GM21447 (cell line): Measurements from ENCODE around the gene SMARCC1.
"Not testable (repeated sequence)": the region's sequence is repeated elsewhere in the genome, so short reads cannot be mapped to it uniquely, and the experiment has no call there.

Experiments
- ATAC-seq: cut with Tn5 transposase; IDR thresholded peaks from one replicate; pipeline ENCODE4 v1.9.1; 2021; ENCODE audit not compliant: unreplicated experiment

Gene SMARCC1

GRCh38 chr3:47781685-47782445 is at the start of gene SMARCC1:
Gene SMARCC1, minus strand, starts transcription at chr3:47781893. Its CDS starts 96 bp downstream, at chr3:47781797.
- ATAC-seq = peak; percentile 75

GRCh38 chr3:47829482-47829881 is 47.8 kb upstream of the SMARCC1 start:
- not testable (repeated sequence) for ATAC-seq

- no peak for ATAC-seq
Observed at GRCh38 chr3:47825590-47825989, 43.9 kb upstream of the SMARCC1 start.

- peak; percentile 93 for ATAC-seq
Observed at GRCh38 chr3:47824541-47825473, 43.1 kb upstream of the SMARCC1 start.

GRCh38 chr3:47817609-47818008 is 35.9 kb upstream of the SMARCC1 start:
- ATAC-seq = no peak

- ATAC-seq = no peak
Observed at GRCh38 chr3:47813551-47814177, 32.0 kb upstream of the SMARCC1 start.

- no peak for ATAC-seq
Observed at GRCh38 chr3:47804577-47804976, 22.9 kb upstream of the SMARCC1 start.

GRCh38 chr3:47803480-47804025 is 21.9 kb upstream of the SMARCC1 start:
- no peak for ATAC-seq

GRCh38 chr3:47802734-47803479 is 21.2 kb upstream of the SMARCC1 start, which contains the start of gene DHX30:
Gene DHX30, plus strand, starts transcription at chr3:47803138. Its CDS starts 7,546 bp downstream, at chr3:47810684.
- ATAC-seq = peak; percentile 90

GRCh38 chr3:47799733-47800132 is 18.0 kb upstream of the SMARCC1 start:
- no peak for ATAC-seq

GRCh38 chr3:47794544-47794943 is 12.9 kb upstream of the SMARCC1 start:
- ATAC-seq = no peak

GRCh38 chr3:47792699-47793098 is 11.0 kb upstream of the SMARCC1 start:
- no peak for ATAC-seq

- ATAC-seq = no peak
Observed at GRCh38 chr3:47791193-47791855, 9.6 kb upstream of the SMARCC1 start.

- no peak for ATAC-seq
Observed at GRCh38 chr3:47783673-47784072, 2.0 kb upstream of the SMARCC1 start.

GRCh38 chr3:47782446-47783308 is 984 bp upstream of the SMARCC1 start:
- ATAC-seq = no peak

- peak; percentile 32 for ATAC-seq
Observed at GRCh38 chr3:47780741-47781684, 680 bp downstream of the SMARCC1 start.

- no peak for ATAC-seq
Observed at GRCh38 chr3:47778746-47779145, 2.9 kb downstream of the SMARCC1 start.

GRCh38 chr3:47772788-47773187 is 8.9 kb downstream of the SMARCC1 start:
- ATAC-seq = no peak
